Right cardiac atrium (tissue), 5 donors: ENCODE measurements around the gene PI4KA. TPM values are rescaled to one million over a fixed set of nuclear protein-coding genes. Genes with fewer than 3 reads are reported as not detected.
"Not testable (repeated sequence)": the region's sequence is repeated elsewhere in the genome, so short reads cannot be mapped to it uniquely, and the experiment has no call there.

Experiments used
- ATAC-seq, 2 donors: fragments of 200-7000 bp; cut with Tn5 transposase; one replicate each; pipeline versions ENCODE4 v1.8.0 to v1.9.1; 2020; ENCODE audit warnings: moderate library complexity in 2 of 2, mild to moderate bottlenecking in 1 of 2
- DNase-seq, 3 donors: peaks; one replicate each; pipeline ENCODE4 v3.0.0-alpha.2; 2020
- H3K27ac ChIP-seq: one replicate; pipeline ENCODE4 v1.5.1; 2013; ENCODE audit warnings: mild to moderate bottlenecking, low read length, control low read depth, moderate library complexity
- H3K27me3 ChIP-seq: one replicate; pipeline ENCODE4 v1.6.1; 2013; ENCODE audit not compliant: control insufficient read depth, insufficient read depth
- H3K4me1 ChIP-seq: one replicate; pipeline ENCODE4 v1.6.1; 2013; ENCODE audit warnings: low read length; ENCODE audit not compliant: control insufficient read depth, insufficient read depth
- H3K4me3 ChIP-seq: one replicate; pipeline ENCODE4 v1.5.1; 2013; ENCODE audit warnings: low read length, control low read depth
- H3K9me3 ChIP-seq: one replicate; pipeline ENCODE4 v1.6.1; 2013; ENCODE audit warnings: low read length; ENCODE audit not compliant: control insufficient read depth
- WGBS: extraction: QIAGEN DNeasy Blood & Tissue Kit; methylation state at CpG from one replicate; pipeline ENCODE4 v1.1.7; 2013; 5-methylcytosine and 5-hydroxymethylcytosine counted together
- intact Hi-C, 4 donors: fragments of 100-400 bp; cut with DNase I; formaldehyde crosslinking; loops; one replicate each; pipeline versions ENCODE4 v1.11.0 to v1.14.0; 2022 to 2023
- polyA plus RNA-seq: library from polyadenylated mRNA; stranded (reverse); fragments of 200-250 nt; gene quantifications from one replicate; pipeline ENCODE4 v1.2.3, GENCODE V29; 2013
- total RNA-seq, 4 donors: library from RNA; stranded (reverse); fragmentation: NEBNext Ultra II Directional; extraction: Animal tissue kit (Norgen Biotek cat#: 25700); gene quantifications; one replicate each; pipeline ENCODE4 v1.2.1, GENCODE V29; 2021
- donor health status: healthy with polysubstance abuse.
- donor health status: DM: no; HTN: yes; CAD: no.
- donor health status: DM: no; HTN: no; CAD: no.
- donor health status: DM: no; HTN: yes; CAD: no; lungs with severe emphysema.
- donor health status: DM: yes; HTN: yes; CAD: no.

Gene PI4KA
- total and polyA plus RNA-seq, 5 donors: 31.3 to 61.9 (median 52.5) TPM

DNA sequence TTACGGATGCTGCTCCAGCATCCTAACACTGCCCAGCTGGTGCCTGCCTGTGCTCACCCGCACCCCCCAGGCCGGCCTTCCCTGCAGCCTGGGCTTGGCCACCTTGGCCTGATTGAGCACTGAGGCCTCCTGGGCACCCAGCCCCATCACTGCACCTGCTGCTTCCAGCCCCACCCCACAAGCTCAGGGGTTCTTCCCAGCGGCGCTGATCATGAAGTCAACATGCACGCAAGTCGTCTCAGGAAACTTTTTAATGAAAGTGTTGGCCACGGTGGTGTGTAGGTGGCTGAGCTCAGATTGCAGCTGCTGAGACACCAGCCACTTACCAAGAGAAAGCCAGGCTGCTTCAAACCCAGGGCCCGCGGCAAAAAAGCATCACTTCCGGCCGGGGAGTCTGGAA, 163.4 kb downstream of the PI4KA start:
- H3K9me3 ChIP-seq, H3K4me3 ChIP-seq, H3K4me1 ChIP-seq, H3K27ac ChIP-seq, ATAC-seq, H3K27me3 ChIP-seq, intact Hi-C loops, DNase-seq: not testable (repeated sequence)
- 76% methylated on average over 10 of the region's 12 CpGs for whole genome bisulfite sequencing

GRCh38 chr22:20694256-20694655, 164.4 kb downstream of the PI4KA start:
- H3K27ac ChIP-seq, ATAC-seq, H3K27me3 ChIP-seq, DNase-seq, H3K4me1 ChIP-seq, intact Hi-C loops, H3K9me3 ChIP-seq, H3K4me3 ChIP-seq: not testable (repeated sequence)
- WGBS: 84% methylated on average over 6 of the region's 14 CpGs

GRCh38 chr22:20692926-20693325, 165.7 kb downstream of the PI4KA start:
- DNase-seq, intact Hi-C loops, ATAC-seq, H3K4me3 ChIP-seq, H3K4me1 ChIP-seq, H3K9me3 ChIP-seq, H3K27me3 ChIP-seq, H3K27ac ChIP-seq: not testable (repeated sequence)
- WGBS: 89% methylated on average over 7 of the region's 7 CpGs

DNA sequence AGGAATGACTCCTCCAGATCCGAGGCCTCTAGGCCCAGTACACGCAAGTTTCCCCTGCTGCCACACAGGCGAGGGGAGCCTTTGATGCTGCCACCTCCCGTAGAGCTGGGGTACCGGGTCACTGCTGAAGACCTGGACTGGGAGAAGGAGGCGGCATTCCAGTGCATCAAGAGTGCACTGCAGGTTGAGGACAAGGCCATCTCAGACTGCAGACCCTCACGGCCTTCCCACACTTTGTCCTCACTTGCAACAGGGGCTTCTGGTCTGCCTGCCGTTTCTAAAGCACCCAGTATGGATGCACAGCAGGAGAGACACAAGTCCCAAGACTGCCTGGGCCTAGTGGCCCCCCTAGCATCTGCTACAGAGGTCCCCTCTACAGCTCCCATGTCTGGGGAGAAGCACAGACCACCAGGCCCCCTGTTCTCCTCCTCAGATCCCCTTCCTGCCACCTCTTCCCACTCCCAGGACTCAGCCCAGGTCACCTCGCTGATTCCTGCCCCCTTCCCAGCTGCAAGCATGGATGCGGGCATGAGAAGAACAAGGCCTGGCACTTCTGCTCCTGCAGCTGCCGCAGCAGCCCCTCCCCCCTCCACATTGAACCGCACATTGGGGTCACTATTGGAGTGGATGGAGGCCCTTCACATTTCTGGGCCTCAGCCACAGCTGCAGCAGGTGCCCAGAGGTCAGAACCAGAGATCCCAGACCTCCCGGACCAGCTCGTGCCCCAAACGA, 167.9 kb downstream of the PI4KA start:
- H3K4me3 ChIP-seq, ATAC-seq, H3K4me1 ChIP-seq, intact Hi-C loops, H3K27ac ChIP-seq, DNase-seq, H3K27me3 ChIP-seq, H3K9me3 ChIP-seq: not testable (repeated sequence)
- 89% methylated on average over 15 of the region's 15 CpGs for WGBS

DNA sequence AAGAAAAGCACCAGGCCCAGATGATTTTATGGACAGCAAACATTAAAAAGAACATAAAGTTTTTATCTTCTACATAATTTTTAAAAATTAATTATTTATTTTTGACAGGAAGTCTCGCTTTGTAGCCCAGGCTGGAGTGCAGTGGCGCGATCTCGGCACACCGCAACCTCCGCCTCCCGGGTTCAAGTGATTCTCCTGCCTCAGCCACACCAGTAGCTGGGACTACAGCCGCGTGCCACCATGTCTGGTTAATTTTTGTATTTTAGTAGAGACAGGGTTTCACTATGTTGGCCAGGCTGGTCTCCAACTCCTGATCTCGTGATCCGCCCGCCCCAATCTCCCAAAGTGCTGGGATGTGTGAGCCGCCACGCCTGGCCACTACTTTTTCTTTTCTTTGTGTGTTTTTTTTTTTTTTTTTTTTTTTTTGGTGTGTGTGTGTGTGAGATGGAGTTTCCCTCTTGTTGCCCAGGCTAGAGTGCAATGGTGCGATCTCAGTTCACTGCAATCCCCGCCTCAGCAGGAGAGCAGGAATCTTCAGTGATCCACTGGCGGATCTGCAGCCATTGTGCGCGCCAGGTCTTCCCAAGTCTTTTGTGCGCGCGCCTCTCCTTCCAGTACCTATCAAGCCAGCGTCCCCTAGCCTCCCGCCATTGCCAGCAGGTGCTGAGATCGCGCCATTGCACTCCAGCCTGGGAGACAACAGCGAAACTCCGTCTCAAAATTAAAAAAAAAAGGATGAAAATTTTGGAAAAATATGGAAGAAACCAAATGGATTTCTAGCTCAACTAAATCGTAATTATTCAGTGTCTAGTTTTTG, 171.0 kb downstream of the PI4KA start:
- H3K4me1 ChIP-seq, H3K9me3 ChIP-seq, H3K4me3 ChIP-seq, H3K27ac ChIP-seq, DNase-seq, H3K27me3 ChIP-seq, intact Hi-C loops, ATAC-seq: not testable (repeated sequence)
- 95% methylated on average over 29 of the region's 29 CpGs for WGBS

GRCh38 chr22:20685764-20686163, 172.8 kb downstream of the PI4KA start:
- 92% methylated on average over 11 of the region's 11 CpGs for WGBS
- H3K9me3 ChIP-seq, intact Hi-C loops, H3K4me1 ChIP-seq, H3K4me3 ChIP-seq, H3K27ac ChIP-seq, H3K27me3 ChIP-seq, ATAC-seq, DNase-seq: not testable (repeated sequence)

GRCh38 chr22:20678792-20679435, 179.7 kb downstream of the PI4KA start:
- H3K27ac ChIP-seq, H3K4me3 ChIP-seq, H3K9me3 ChIP-seq, ATAC-seq, DNase-seq, H3K27me3 ChIP-seq, H3K4me1 ChIP-seq, intact Hi-C loops: not testable (repeated sequence)
- 90% methylated on average over 13 of the region's 13 CpGs for whole genome bisulfite sequencing

- no peak for ATAC-seq
- no peak for DNase-seq
- H3K27ac ChIP-seq: no peak overlapping the region
- H3K4me1 ChIP-seq: no peaks in the 10 kb centered on the region
- H3K27me3 ChIP-seq: no peaks in the 10 kb centered on the region
- H3K9me3 ChIP-seq: no peaks in the 10 kb centered on the region
- no peak overlapping the region for H3K4me3 ChIP-seq
- 85% methylated on average over 2 of the region's 2 CpGs for WGBS
- intact Hi-C loops: no loop called here
Measured at GRCh38 chr22:20677684-20678242, 180.8 kb downstream of the PI4KA start.

DNA sequence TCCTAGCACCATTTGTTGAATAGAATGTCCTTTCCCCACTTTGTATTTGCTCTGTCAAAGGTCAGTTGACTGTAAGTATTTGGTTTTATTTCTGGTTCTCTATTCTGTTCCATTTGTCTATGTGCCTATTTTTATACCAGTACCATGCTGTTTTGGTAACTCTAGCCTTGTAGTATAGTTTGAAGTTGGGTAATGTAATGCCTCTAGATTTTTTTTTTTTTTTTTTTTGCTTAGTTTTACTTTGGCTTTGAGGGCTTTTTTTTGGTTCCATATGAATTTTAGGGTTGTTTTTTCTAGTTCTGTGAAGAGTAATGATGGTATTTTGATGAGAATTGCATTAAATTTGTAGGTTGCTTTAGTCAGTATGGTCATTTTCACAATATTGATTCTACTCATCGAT, 183.0 kb downstream of the PI4KA start:
- H3K27me3 ChIP-seq, H3K4me3 ChIP-seq, intact Hi-C loops, H3K27ac ChIP-seq, H3K9me3 ChIP-seq, ATAC-seq, DNase-seq, H3K4me1 ChIP-seq: not testable (repeated sequence)
- WGBS: 95% methylated on average over 1 of the region's 1 CpG

- Histone ChIP-seq H3K27me3 (no peaks in the 10 kb centered on the region), H3K9me3 (no peaks in the 10 kb centered on the region), H3K4me3 (no peak overlapping the region), H3K27ac (no peak overlapping the region), H3K4me1 (no peaks in the 10 kb centered on the region)
- DNase-seq (no peak), ATAC-seq (no peak)
- intact Hi-C loops: no loop called here
Measured at GRCh38 chr22:20674998-20675397, 183.6 kb downstream of the PI4KA start.
